Eye (tissue), 1 donor: ENCODE results near the gene MYO1B.
"Not testable (repeated sequence)": the region's sequence is repeated elsewhere in the genome, so short reads cannot be mapped to it uniquely, and the experiment has no call there.

ENCODE experiments used
- DNase-seq: peaks from one replicate; pipeline ENCODE4 v3.0.0-alpha.2; 2015

The MYO1B gene

DNA sequence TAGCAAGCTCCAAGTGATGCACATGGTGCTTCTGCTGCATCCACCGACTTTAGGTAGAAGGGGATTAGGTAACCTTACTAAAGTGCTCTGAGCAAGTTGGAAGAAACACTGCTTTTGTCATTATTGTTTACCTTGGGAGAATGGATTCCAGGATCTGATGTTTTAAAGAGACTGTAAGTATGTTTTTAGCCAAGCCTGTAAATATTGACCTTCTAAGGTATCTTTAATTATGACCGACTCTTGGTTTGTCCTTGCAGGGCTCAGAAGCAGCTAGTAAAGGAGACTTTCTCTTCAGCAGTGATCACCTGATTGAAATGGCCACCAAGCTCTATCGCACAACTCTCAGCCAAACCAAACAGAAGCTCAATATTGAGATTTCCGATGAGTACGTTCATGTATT, 170.7 kb downstream of the MYO1B start:
- DNase-seq = no peak

DNA sequence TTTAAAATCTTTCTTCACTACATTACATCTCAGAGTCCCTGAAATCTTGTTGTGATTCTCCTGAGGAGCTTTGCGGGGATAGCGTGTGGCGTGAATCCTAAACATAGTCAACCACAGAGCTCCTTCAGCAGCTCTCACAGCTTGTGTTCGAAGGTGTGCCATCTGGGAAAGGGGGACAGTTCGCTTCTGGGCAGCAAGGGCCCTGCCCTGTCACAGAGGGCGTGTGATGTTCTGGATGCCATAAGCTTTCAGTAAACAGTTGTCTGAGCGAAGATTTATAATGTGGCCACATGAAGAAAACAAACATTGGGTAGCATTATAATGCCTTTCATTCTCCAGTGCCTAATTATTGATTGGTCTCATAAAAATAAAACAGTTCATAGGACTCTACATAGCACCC, 172.5 kb downstream of the MYO1B start:
- DNase-seq = no peak

DNA sequence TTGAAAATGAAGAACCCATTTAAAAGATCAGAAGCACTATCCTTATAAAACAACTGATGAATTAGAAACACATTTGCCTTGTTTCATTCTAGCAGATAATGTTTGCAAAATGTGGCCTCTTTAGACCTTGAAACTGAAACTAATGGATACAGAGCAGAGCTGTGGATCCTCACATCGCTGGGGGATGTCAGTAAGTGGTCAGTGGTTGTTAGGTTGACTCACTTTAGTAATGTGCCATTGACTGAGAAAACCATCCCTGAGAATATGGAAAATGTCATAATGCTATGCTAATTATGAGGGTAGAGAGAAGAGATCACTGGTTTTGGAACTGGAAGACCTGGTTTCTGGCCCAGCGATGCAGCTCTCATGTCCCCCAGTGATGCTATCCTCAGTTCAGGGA, 176.7 kb downstream of the MYO1B start:
- no peak for DNase-seq

DNA sequence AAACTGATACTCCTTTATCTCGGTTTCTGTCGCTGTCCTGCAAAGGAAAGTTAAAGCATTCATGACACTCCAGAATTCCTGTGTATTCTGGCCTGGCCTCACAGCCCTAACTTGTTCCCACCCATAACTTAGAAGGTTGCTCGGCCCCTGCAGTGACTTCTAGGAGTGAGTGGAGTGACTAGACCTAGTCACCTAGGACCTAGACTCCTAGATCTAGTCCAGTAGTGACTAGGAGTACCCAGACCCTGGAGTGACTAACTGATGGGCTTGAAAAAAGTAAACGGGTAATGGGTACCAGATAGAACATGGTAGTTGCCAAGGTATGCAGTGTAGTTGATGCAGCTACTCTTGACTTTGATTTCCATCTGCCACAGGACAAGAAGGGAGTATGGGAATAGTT, 181.8 kb downstream of the MYO1B start:
- DNase-seq = no peak

DNA sequence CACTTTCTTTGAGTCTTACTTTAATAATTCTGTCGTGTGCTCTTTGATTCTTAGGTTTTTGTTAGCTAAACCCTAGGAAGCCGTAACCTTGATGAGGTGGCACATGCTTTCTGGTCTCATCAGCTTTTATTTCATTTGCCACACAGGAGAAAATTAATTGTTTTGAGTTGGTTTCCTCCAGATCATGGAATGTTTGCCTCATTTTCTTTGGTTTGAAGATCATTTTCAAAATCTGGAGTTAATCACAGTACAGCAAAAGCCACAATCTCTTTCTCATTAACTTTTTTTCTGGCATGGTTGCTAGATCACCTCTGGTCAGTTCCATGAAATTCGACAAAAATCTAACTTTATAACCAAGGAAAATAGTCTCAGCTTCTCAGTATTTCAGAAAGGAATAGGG, 182.9 kb downstream of the MYO1B start:
- no peak for DNase-seq

DNA sequence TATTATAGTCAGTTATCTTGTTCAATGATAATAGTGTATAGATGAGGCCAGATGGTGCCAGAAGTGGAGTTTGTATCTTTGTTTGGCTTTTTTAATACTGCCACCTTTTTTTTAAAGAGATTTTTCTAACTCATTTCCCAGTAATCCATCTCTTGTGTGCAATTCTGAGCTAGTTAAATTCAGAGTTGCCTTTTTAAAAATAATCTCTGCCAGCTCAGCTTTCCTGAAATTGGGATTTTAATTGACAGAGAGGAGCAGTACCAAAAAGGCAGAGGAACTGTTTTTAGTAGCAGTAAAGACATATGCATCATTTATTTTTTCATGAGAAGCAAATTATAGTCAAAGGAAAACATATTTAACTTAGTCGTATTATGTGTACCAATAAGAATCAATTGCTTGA, 185.3 kb downstream of the MYO1B start:
- no peak for DNase-seq

DNA sequence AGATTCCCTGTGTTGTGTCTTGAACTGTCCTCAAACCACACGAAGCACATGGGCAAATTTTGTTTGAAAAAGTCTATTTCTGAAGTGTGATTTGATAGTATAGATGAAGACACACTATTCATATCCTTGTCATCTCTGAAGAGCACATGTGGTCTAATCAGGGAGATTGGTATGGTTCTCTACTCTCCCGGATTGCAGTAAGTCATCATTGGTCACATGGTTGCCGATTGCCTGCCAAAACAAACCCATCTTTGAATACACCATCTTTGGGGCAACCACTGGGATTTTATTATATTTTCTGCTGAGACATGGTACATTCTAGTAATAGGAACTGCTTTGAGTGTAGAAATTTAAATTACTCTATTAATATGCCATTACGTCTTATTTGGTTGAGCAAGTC, 186.9 kb downstream of the MYO1B start:
- DNase-seq = no peak

DNA sequence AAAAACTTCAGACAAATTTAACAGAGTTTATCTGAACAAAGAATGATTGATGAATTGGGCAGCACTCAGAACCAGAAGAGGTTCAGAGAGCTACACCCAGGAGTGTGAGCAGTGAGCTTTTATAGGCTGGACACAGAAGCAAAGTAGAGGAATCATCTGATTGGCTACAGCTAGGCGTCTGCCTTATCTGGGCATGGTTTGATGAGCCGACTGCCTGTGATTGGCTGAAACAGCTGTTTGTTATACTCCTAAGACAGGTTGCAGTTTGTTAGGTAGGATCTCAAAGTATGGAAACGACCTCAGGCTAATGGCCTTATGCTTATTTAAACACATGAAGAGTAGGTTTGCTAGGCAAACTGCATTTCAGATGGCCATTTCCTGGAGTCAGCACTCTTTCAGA, 188.9 kb downstream of the MYO1B start:
- DNase-seq = no peak

DNA sequence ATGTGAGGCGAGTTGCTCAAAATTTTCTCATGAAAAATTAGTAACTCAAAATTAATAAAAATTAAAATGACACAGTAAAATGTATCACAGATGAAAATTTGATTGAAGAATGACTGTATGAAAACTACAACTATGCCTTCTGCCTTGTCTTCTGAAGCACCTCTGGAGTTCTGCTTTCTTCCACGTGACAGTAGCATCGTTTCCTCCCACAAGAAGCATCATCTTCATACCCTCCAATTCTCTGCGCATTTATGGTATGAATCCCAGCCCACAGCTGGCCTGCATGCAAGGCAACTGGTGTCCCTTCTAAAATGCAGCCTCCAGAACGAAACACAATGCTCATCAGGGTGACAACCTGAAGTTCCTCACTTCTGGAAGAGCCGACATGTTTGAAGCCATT, 189.9 kb downstream of the MYO1B start:
- no peak for DNase-seq

DNA sequence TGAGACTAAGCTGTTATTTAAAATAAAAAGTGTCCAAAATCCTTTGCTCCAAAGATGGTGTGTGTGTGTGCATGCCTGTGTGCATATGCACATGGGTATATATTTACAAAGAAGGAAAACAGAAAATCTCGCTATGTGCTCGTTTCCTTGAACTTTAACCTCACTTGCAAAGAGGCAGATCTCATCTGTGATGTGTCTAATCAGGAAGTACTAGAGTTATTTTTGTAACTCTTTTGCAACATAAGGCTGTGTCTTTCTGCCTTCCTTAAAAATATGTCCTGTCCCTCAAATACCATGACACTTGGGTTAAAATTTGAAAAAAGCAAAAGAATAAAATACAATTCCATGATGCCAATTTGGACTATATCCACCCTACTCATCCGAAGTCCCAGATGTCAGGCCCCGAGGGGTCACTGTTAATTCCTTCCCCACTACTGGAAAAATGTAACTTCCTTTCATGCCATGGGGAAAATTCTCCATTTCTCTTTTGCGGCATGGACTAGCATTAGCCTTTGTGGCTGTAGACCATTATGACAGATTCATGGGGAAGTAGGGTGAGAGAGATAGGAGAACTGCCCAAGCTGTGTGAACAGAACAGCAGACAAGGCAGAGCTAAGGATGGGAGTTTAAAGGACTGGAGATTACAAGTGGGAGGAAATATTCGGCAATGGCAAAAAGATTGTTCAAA, 191.3 kb downstream of the MYO1B start:
- DNase-seq = no peak

DNA sequence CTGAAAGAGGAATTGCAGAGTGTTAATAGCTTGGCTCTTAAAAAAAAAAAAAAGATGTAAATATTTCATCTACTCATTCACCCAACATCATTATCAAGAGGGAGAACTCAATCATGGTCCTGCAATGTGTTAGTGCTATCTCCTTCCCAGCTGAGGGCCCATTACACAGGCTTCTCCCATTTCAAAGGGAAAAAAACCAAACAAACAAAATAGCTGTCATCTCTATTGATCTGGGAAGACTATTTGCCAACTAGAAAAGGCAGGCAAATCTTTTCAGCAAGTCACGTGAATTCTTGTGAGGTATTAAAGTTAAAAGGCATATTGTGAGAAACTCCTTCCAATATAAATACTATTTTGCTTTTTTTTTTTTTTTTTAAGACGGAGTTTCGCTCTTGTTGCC, 194.3 kb downstream of the MYO1B start:
- DNase-seq = no peak

DNA sequence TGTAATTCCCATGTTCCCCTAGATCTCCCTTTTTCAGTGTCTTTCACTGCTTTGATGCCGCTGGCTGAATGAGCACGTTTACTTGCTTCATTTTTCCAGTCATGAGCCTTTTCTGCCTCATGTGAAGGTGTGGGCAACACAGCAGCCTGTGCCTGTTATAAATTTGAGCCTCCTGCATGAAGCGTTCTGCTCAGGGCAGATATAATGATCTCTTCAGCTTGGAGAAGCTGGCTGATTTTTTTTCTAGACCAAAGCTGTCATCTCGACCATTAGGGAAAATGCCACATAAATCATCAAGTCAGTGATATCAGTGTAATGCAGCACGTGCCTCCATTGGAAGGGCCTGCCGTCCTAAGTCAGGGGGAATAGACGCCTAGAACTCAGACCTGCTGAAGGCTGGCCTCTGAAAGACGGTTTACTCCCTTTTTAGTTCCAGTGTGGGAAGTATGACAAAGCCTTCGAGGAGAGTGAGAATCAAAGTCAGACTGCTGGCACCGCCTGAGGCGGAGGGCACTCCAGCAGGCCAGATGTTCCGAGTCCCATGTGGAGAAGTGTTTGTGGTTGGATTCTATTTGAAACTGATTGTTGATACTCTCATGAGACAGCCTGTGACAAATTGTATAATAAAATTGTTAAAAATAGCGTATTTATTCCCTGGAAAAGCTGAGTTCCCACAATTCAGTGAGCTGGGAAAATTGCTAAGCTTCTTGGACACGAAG, 196.5 kb downstream of the MYO1B start:
- peak; percentile 63 for DNase-seq

DNA sequence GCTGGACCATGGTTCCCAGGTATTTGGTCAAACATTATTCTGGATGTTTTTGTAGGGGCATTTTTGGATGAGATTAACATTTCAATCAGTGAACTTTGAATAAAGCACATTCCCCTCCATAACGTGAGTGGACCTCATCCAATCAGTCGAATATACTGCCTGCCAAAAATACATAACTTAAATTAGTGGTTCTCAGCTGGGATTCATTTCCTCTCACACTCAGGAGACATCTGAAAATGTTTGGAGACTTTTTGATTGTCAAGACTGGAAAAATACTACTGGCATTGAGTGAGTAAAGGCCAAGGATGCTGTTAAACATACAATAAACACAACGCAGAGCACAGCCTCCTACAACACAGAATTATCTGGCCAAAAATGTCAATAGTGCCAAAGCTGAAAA, 198.2 kb downstream of the MYO1B start:
- no peak for DNase-seq

DNA sequence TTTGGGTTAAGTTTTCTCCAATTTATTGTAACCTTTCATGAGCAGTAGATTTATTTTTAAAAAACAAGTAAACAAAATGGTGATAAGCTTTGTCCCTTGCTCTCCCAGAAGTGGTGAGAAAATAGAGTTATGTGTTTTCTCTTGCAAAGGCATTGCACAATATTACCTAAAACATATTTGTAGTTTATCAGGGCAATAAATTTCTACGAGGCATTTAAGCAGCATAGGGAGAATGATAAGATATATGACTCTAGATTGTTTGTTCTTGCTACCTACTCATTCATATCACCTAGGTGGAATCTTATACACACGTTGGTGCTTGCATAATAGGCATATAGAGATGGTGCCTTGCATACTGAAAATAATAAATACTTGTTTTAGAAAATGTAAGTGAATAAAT, 201.7 kb downstream of the MYO1B start:
- no peak for DNase-seq

DNA sequence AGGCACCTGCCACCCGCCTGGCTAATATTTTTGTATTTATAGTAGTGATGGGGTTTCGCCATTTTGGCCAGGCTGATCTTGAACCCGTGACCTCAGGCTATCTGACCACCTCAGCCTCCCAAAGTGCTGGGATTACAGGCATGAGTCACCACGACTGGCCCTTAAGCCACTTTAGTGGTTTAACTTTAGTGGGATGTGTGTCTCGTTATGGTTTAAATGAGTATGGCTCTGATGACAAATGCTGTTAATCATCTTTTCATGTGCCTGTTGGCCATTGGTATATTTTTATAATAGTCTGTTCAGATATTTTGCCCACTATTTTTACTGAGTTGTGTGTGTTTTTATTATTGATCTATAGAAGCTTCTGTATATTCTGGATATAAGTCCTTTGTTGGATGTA, 205.9 kb downstream of the MYO1B start:
- DNase-seq = no peak

DNA sequence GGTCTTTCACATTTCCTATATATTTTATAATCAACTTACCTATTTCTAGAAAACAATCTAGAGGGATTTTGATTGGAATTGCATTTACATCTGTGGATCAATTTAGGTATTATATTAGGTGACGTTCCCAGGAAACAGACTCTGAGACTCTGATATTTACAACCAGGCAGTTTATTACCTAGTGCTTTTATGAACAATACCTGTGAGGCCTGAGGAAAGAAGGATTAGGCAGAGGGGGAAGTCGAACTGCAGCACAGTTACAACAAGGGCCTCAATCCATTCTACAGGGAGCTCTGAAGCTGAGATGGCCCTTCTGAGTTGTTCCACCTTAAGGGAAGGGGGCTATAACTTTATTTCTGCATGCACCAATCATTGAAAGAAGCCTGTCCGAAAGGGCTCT, 206.9 kb downstream of the MYO1B start:
- DNase-seq = no peak

DNA sequence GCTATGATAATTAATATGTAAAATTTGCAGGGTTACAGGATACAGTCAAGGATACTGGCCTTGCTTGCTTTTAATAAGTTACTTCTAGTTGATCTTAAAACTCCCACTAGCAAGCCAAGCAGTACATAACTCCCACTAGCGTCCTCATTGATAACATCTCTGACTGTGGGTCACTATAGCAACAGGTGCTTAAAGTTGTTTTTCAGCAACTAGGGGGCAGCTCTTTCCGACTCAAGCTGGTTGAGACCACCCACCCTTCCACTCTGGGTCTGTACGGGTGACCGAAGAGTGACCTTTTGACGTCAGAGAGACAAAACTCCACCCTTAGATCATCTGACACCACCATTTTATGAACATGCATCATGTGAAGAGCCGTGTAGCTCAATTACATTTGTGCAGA, 208.6 kb downstream of the MYO1B start:
- no peak for DNase-seq

DNA sequence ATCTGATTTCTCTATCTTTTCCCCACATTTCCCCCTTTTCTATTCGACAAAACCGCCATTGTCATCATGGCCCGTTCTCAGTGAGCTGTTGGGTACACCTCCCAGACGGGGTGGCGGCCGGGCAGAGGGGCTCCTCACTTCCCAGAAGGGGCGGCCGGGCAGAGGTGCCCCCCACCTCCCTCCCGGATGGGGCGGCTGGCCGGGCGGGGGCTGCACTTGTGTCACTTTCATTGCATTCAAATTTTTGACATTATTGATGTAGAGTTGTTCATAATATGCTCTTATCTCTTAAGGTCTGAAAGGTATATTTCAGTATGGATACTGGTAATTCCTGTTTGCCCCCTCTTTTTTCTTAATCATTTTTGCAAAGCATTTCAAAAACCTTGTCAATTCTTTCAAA, 211.3 kb downstream of the MYO1B start:
- DNase-seq = not testable (repeated sequence)

DNA sequence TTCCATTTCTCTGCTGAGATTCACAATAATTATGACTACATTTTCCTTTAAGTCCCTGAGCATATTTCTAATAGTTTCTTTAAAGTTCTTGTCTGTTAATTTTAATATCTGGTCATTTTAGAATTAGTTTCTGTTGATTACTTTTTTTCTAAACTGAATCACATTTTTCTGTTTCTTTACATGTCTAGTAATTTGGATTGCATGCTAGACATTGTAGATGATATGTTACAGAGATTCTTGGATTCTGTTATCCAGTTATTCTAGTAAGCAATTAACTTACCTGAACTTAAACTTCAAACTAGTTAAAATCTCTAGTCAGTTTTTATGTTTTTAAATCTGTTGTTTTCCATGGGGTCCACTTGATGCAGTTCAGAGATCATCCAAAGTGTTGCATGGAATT, 214.0 kb downstream of the MYO1B start:
- DNase-seq = no peak

DNA sequence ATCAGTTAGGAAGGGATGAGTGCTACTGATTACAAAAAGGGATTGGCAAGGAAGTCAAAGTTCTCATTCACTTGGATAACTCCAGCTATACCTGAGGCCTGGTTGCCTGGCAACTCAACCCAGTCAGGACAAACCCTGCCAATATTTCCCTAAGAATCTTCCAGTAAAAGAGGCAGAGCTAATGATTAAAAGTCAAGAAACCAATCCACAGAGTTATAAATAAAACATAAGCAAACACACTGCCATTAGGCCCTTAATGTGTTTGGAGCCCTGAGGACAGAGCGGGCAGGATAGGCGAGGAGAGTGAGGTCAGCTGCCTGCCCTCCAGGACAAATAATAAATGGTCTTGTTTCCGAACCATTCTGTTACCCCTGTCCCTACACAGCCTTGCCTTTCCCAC, 217.2 kb downstream of the MYO1B start:
- DNase-seq = no peak

DNA sequence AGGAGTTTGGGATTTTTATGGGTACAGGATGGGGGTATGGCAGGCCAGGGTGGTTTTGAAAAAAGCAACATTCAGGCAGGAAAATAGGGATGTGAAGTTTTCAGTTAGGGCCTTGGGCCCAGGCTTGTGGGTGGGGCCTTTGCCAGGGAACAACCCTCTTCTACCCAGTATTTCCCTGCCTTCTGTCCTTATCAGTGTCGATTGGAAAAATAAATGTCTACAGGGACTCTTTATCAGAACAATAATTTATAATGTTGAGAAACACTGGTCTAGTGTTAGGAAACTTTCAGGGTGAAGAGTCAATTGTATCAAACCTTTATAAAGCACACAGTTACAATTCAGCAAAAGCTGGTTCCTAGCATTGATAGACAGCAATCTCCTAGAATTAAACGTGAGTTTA, 218.6 kb downstream of the MYO1B start:
- DNase-seq = no peak

DNA sequence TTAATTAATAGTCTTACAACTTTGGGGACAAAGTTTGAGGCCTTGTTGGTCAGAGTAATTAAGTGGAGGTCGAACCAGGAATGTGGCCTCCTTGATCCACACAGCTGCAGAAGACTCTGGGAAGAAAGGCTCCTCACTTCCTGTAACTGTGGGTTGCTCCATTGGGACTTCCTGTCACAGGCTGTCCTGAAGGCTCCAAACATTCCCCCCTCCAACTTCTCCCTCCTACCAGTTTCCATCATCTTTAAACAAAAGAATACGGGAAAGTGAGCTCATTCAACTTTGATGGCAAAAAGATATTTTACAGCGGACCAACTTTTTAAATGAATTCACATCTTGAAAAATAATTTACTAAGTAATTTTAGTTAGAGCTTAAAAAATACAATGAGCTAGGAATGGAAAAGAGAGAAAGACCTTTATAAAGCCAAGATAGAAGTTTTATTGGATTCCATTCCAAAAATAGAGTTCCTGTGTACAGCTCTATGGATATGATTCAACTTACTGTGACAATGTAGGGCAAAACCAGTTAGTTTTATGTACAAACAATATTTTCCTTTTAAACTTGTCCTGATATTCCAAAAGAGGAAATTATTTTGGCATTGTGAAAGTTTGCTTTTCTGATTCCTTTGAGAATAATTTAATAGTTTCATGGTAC, 220.7 kb downstream of the MYO1B start:
- no peak for DNase-seq

DNA sequence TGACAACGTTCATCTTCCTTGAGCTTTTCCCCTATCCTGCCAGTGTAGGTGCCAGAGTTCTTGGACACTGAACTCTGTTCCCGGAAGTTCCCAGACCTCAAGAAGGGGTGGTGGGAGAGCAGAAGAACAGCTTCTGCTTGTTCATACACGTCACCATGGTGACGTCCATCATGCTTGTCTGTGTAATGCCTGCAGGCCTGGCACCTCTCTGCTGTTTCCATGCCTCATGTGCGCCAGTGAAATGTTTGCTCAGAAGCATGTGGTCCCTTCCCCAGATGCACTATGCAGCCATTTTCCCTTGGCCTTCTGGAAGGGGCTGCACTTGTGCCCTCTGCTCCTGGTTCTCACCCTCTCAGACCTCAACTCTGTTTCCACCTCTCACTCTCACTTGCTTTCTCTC, 221.9 kb downstream of the MYO1B start:
- no peak for DNase-seq

DNA sequence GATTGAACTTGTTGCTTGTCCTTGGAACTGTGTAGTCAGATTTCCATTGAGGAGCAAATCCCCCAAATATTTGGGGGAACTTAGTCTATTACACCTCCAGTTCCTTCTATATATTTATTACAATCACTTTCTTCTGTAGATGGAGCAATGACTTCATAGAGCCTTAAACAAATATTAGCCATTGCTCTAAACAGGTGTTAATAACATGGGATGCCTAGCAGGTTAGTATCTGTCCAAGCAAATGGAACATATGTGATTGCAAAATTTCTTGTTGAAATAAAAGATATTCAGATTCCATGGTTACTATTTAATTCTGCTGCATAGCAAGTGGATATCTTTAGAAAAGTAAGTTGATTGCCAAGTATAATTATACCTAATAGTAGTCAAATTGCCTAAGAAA, 225.1 kb downstream of the MYO1B start:
- DNase-seq = no peak

DNA sequence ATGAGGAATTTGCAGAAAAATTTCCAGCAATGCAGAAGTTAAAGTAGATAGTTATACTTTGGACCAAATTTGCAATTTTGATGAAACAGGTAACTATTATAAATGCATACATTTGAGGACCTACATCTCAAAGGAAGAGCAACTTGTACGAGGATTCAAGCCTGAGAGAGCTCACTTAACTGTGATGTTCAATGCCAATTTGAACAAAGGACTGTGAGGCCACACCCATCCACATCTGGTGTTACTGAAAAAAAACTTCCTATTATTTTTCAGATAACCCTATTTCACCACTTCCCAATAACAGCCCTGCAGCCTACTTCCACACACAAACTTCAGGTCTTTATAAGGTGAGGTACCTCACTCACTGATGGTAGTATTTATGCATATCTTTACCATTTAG, 229.3 kb downstream of the MYO1B start:
- no peak for DNase-seq
